H1 (cell line): ENCODE results near the gene IGSF23.

ENCODE experiments used
- CREB1 ChIP-seq: IDR thresholded peaks from 2 replicates; pipeline ENCODE4 v1.6.1; 2012; ENCODE audit warnings: inconsistent platforms
- CTBP2 ChIP-seq: IDR thresholded peaks from 2 replicates; pipeline ENCODE4 v1.7.0; 2011; ENCODE audit warnings: borderline replicate concordance, mild to moderate bottlenecking, moderate library complexity, mixed read lengths, low read length; ENCODE audit not compliant: insufficient read depth, insufficient read length
- EP300 ChIP-seq, 2 experiments: IDR thresholded peaks; 1 replicate in 1 of 2; 2 replicates in 1 of 2; pipeline ENCODE4 v1.6.1; 2011 to 2012; ENCODE audit warnings: low read depth in 2 of 2, low read length in 2 of 2, mild to moderate bottlenecking in 2 of 2, borderline replicate concordance in 1 of 2, inconsistent platforms in 1 of 2, moderate library complexity in 1 of 2
- EZH2 ChIP-seq: fragments of 200-600 bp; sonication (generic); IDR thresholded peaks from 2 replicates; pipeline ENCODE4 v1.7.1; 2012; ENCODE audit warnings: low read depth, mild to moderate bottlenecking, moderate library complexity, low read length, inconsistent platforms; ENCODE audit not compliant: severe bottlenecking
- KDM1A ChIP-seq: fragments of 200-600, 300-600 bp; sonication (generic); IDR thresholded peaks from 2 replicates; pipeline ENCODE4 v1.7.1; 2016; ENCODE audit warnings: mild to moderate bottlenecking, low read length, borderline replicate concordance
- POLR2A ChIP-seq, 2 experiments: IDR thresholded peaks; 1 replicate in 1 of 2; 2 replicates in 1 of 2; pipeline ENCODE4 v1.6.1; 2011; ENCODE audit warnings: low read depth in 2 of 2, low read length in 2 of 2, mild to moderate bottlenecking in 2 of 2; ENCODE audit errors: control extremely low read depth in 1 of 2
- POLR2AphosphoS5 ChIP-seq: IDR thresholded peaks from 2 replicates; pipeline ENCODE4 v1.6.1; 2011; ENCODE audit warnings: low read depth, low read length
- POU5F1 ChIP-seq: IDR thresholded peaks from 2 replicates; pipeline ENCODE4 v1.6.1; 2011; ENCODE audit warnings: low read depth, mild to moderate bottlenecking, low read length, moderate library complexity
- RAD21 ChIP-seq, 2 experiments: IDR thresholded peaks in 1 of 2; conservative IDR thresholded peaks in 1 of 2; 2 replicates each; pipeline ENCODE4 v1.6.1; 2011; ENCODE audit warnings: low read depth in 2 of 2, low read length in 2 of 2, improper control_type of control experiment in 1 of 2, inconsistent platforms in 1 of 2, mild to moderate bottlenecking in 1 of 2, moderate library complexity in 1 of 2
- SUZ12 ChIP-seq: fragments of 200-600 bp; sonication (generic); IDR thresholded peaks from 2 replicates; pipeline ENCODE4 v1.6.1; 2012; ENCODE audit warnings: mild to moderate bottlenecking, inconsistent platforms, low read length, moderate library complexity, mixed read lengths
- TAF1 ChIP-seq: IDR thresholded peaks from 2 replicates; pipeline ENCODE4 v1.6.1; 2011; ENCODE audit warnings: mild to moderate bottlenecking, low read depth, low read length
- YY1 ChIP-seq: IDR thresholded peaks from 2 replicates; pipeline ENCODE4 v1.6.1; 2011; ENCODE audit warnings: low read depth, mild to moderate bottlenecking, low read length
- TF ChIP-seq, protein P1 (sequence below), 3 experiments: IDR thresholded peaks; 1 replicate in 2 of 3; 2 replicates in 1 of 3; pipeline versions ENCODE4 v1.5.1 to v1.6.1; 2011; ENCODE audit warnings: low read length in 3 of 3, mild to moderate bottlenecking in 3 of 3, inconsistent platforms in 2 of 3, low read depth in 1 of 3, moderate library complexity in 1 of 3; ENCODE audit not compliant: insufficient read depth in 1 of 3; ENCODE audit errors: control extremely low read depth in 1 of 3
- TF ChIP-seq, protein P2 (sequence below): IDR thresholded peaks from 2 replicates; pipeline ENCODE4 v1.6.1; 2012; ENCODE audit warnings: inconsistent platforms

DNA sequence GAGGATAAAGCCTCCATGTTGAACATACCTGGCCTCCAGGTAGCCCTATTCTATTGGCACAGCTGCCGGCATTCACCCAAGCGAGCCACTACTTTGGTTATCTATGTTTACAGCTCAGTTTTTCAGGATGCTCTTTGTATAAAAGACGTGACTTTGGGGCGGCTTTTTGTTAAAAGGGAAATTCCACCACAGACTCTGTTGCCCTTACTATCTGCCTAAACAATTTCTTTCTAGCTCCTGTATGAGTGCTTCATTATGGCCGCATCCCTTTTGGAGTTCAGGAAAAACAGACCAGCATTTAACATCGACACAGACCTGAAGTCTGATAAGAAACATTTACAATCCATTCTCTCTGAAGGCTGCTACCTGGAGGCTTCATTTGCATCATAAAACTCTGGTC lies 9.1 kb upstream of the IGSF23 start:
- no peak for TF ChIP-seq POLR2A (IDR thresholded peaks at IDR 0.05; ENCODE audit: control extremely low read depth in 1 of 2, low read depth in 2 of 2, low read length in 2 of 2)
- TF ChIP-seq POU5F1, result no peak
- TF ChIP-seq, protein P1, sequence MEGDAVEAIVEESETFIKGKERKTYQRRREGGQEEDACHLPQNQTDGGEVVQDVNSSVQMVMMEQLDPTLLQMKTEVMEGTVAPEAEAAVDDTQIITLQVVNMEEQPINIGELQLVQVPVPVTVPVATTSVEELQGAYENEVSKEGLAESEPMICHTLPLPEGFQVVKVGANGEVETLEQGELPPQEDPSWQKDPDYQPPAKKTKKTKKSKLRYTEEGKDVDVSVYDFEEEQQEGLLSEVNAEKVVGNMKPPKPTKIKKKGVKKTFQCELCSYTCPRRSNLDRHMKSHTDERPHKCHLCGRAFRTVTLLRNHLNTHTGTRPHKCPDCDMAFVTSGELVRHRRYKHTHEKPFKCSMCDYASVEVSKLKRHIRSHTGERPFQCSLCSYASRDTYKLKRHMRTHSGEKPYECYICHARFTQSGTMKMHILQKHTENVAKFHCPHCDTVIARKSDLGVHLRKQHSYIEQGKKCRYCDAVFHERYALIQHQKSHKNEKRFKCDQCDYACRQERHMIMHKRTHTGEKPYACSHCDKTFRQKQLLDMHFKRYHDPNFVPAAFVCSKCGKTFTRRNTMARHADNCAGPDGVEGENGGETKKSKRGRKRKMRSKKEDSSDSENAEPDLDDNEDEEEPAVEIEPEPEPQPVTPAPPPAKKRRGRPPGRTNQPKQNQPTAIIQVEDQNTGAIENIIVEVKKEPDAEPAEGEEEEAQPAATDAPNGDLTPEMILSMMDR (IDR thresholded peaks at IDR 0.05; ENCODE audit: control extremely low read depth in 1 of 3, insufficient read depth in 1 of 3, low read depth in 1 of 3, low read length in 3 of 3), result no peak
- TF ChIP-seq, protein P2, sequence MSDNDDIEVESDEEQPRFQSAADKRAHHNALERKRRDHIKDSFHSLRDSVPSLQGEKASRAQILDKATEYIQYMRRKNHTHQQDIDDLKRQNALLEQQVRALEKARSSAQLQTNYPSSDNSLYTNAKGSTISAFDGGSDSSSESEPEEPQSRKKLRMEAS, result no peak
- TF ChIP-seq SUZ12, result no peak
- TF ChIP-seq KDM1A, result no peak
- TF ChIP-seq TAF1, result no peak
- TF ChIP-seq EZH2, result no peak
- no peak for TF ChIP-seq CREB1
- no peak for TF ChIP-seq POLR2AphosphoS5
- TF ChIP-seq CTBP2, result no peak
- TF ChIP-seq YY1, result no peak
- TF ChIP-seq EP300 (IDR thresholded peaks at IDR 0.05; ENCODE audit: borderline replicate concordance in 1 of 2, low read depth in 2 of 2, low read length in 2 of 2), result no peak
- no peak for TF ChIP-seq RAD21 (IDR thresholded peaks at IDR 0.05 in 1 of 2, conservative IDR thresholded peaks at IDR 0.05 in 1 of 2; ENCODE audit: low read depth in 2 of 2, low read length in 2 of 2)
